T-helper 17 cell (primary cell): Measurements from ENCODE around the gene STX16. TPM values are rescaled to one million over a fixed set of nuclear protein-coding genes. Genes with fewer than 3 reads are reported as not detected.
"Not testable (repeated sequence)": the region's sequence is repeated elsewhere in the genome, so short reads cannot be mapped to it uniquely, and the experiment has no call there.

Experiments
- ATAC-seq: fragments of 150-1000 bp; cut with Tn5 transposase; 2 replicates; pipeline ENCODE4 v1.10.0; 2021; ENCODE audit warnings: mild to moderate bottlenecking, moderate library complexity
- DNase-seq, 3 donors: peaks; one replicate each; pipeline versions ENCODE4 v3.0.0 to v3.0.0-alpha.2; 2020 to 2021
- H3K9me3 ChIP-seq: one replicate; pipeline ENCODE4 v1.7.0; 2013; ENCODE audit warnings: low read length, mild to moderate bottlenecking; ENCODE audit not compliant: control insufficient read depth, poor library complexity, severe bottlenecking
- H3K27ac Mint-ChIP-seq: one replicate; pipeline ENCODE4 v1.8.0; 2022; ENCODE audit warnings: mild to moderate bottlenecking, moderate library complexity, mixed read lengths
- H3K27me3 Mint-ChIP-seq: one replicate; pipeline ENCODE4 v1.8.0; 2022; ENCODE audit warnings: mixed read lengths
- H3K36me3 Mint-ChIP-seq: one replicate; pipeline ENCODE4 v1.8.0; 2022; ENCODE audit warnings: low read depth, mixed read lengths
- H3K4me1 Mint-ChIP-seq: one replicate; pipeline ENCODE4 v1.8.0; 2022; ENCODE audit warnings: mild to moderate bottlenecking, mixed read lengths
- H3K4me3 Mint-ChIP-seq: one replicate; pipeline ENCODE4 v1.8.0; 2022; ENCODE audit warnings: mild to moderate bottlenecking, moderate library complexity, mixed read lengths
- total RNA-seq, 4 donors: library from RNA in 2 of 4; stranded (reverse) in 2 of 4; gene quantifications; one replicate each; pipeline ENCODE4 v1.2.3 and lab custom pipeline; 2022 to 2026

STX16 gene
- total RNA-seq, 2 donors from 2014 or later = 161 to 167 TPM

DNA sequence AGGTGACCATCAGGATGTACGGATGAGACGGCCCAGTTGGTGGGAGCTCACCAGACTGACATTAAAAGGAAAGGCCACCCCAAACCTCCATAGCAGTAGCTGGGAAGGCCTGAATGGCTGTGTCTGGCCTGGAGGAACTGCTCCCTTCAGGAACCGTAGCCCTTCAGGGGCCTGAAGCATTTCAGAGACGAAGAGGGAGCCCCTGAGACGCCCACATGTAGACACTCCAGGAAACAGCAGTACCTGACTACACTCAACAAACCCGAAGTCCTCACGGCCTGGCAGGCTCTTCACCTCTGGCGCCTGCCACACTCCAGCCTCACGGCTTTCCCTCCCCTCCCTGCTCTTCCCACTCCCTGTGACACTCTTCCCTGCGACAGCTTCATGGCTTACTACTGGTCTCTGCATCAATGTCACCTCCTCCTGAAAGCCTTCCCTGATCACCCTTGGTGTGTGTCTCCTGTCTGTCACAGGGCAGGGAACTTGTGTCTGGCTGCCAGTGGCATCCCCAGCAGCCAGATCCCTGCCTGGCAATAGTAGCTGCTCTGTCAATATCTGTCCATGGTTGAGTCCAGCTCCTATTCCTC lies 14.6 kb upstream of the STX16 start:
- no peak overlapping the region for H3K27ac Mint-ChIP-seq
- H3K4me3 Mint-ChIP-seq = no peak overlapping the region
- H3K27me3 Mint-ChIP-seq = peaks cover 35% of the 10 kb centered on the region
- H3K4me1 Mint-ChIP-seq = peaks cover 9% of the 10 kb centered on the region
- no peak for ATAC-seq
- H3K36me3 Mint-ChIP-seq = peaks cover 3% of the 10 kb centered on the region
- no peak for DNase-seq
- no peaks in the 10 kb centered on the region for H3K9me3 ChIP-seq

DNA sequence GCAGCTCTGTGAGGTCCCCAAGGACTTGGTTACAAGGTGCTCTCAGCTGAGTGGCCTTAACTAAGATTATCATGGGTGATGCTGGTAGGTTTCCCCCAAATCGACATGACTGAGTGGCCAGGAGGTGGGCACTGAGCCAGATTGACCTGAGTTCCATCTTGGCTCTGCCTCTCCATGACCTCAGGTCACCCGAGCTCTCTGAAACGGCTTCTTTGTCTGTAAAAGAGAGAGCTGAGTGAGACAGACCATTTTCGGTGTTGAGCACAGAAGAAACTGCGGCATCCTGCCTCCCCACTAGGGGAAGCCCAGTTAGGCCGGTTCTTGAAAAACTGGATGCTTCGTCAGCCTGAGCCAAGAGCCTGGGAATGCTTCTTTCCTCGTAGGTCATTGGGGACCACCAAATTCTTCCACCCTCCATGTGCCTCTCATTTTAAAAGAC lies 14.1 kb upstream of the STX16 start:
- no peak for DNase-seq
- H3K9me3 ChIP-seq = no peaks in the 10 kb centered on the region
- Mint-ChIP-seq H3K27ac (no peak overlapping the region), H3K27me3 (peaks cover 40% of the 10 kb centered on the region), H3K36me3 (peaks cover 3% of the 10 kb centered on the region), H3K4me3 (no peak overlapping the region), H3K4me1 (peaks cover 9% of the 10 kb centered on the region)
- no peak for ATAC-seq

DNA sequence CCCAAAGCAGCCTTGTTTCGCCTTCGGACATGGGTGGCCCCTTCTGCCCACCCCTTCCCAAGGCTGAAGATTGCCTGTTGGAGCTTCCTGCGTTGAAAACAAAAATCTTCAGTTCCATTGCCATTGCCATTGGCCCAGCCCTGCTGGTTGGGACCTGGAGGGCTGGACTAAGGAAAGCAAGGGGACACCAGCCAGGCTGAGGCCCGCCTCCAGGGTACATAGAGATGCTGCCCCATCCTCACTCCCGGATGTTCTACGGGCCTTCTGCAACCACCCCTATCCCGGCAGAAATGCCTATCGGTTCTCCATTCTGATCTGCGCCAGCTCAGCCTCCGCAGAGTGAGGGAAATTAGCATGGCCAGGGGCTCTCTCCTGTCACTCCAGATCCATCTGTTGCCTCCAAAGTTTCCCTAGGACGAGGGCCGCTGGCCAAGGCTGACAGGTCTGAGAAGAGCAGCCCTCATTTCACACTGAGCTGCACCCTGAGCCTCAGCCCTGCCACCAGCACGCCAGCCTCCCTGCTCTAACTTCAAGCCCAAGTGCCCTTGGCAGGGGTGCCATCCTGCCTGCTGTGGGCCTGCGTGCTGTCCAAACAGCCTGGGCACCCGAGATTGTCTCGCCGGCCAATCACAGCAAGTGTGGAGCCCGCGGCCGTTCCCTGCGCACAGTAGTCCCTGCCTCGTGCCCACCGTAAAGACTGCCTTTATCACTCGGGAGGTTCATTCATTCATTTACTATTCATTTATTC lies 13.4 kb upstream of the STX16 start:
- Mint-ChIP-seq H3K27me3 (peaks cover 47% of the 10 kb centered on the region), H3K4me1 (peaks cover 11% of the 10 kb centered on the region), H3K36me3 (peaks cover 6% of the 10 kb centered on the region), H3K4me3 (no peak overlapping the region), H3K27ac (peak overlapping the region; percentile 34)
- no peak for DNase-seq
- ATAC-seq = no peak
- H3K9me3 ChIP-seq = no peaks in the 10 kb centered on the region

DNA sequence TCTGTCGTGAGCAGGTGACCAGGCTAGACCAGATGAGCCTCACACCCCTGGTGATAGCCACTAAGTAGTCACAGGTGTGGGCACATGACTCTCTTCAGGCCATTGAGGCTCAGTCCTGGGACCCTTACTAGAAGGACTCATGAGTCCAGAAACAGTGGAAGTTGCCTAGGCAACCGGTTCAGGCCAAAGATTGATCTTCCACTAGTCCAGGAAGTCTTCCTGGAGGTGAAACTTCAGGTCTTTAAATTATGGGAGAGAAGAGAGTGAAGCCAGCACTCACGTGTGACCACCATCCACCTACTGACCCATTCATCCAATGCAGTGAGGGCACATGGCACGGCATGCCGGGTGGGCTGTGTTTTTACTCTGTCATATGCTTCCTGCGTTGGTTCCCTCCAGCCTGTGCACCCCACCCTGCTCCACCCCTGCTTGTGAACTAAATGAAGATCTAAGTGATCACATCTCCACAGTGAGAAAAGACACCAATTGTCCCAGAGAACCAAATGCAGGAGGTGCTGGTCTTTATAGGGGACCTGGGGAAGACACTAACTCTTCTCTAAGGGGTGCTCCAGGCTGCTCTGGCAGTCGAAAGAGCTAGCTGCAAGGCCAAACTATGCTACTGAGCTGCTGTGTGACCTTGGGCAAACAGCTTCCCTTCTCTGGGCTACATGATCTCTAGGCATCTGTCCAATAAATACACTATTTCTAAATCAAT lies 12.5 kb upstream of the STX16 start:
- Mint-ChIP-seq H3K4me3 (no peak overlapping the region), H3K27ac (no peak overlapping the region), H3K36me3 (peaks cover 6% of the 10 kb centered on the region), H3K4me1 (peaks cover 11% of the 10 kb centered on the region), H3K27me3 (peaks cover 53% of the 10 kb centered on the region)
- H3K9me3 ChIP-seq = no peaks in the 10 kb centered on the region
- ATAC-seq = no peak
- DNase-seq = no peak

DNA sequence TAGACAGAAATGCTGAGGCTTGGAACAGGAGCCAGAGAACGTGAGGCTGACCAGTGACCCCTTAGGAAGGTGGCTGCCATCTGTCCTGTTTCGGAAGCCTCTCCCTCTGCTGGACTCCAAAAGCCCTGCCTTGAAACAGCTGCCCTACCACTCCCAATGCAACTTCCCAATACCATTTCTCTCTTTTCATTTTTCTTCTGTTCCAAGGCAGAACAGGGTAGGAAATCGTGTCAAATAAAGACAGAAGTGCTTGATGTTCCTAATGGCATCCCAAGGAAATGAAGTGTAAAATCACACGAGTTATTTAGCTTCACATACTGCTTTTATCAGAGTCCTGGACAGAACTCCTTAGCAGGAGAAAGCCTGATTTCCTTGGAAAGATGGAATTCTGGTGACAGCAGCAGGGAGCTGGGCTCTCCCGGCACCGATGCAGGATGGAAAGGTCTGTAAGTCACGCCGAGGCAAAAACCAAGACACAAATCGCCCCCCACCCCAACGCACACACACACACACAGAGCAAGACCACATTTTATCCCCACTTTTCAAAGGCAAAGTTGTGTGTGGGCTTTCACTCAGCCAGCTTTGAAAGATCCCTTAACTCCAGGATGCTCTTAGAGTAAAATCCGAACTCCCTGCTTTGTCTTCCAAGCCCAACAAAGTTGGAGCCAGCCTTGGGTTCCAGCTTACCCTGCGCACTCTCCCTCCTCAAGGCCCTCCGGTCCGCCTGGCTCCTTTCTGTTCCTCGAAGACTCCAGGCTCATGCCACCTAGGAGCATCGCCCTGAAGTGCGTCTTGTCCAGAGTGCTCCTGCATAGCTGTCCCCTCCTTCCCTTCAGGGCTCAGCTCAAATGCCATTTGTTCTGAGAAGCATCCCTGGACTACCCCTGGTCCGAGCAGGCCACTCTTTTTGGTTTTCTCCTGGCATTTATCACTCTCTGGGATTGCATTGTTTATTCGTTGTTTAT lies 11.6 kb upstream of the STX16 start:
- no peak overlapping the region for H3K27ac Mint-ChIP-seq
- ATAC-seq (no peak), DNase-seq (no peak)
- H3K36me3 Mint-ChIP-seq = peaks cover 6% of the 10 kb centered on the region
- peaks cover 53% of the 10 kb centered on the region for H3K27me3 Mint-ChIP-seq
- H3K4me3 Mint-ChIP-seq = no peak overlapping the region
- peaks cover 11% of the 10 kb centered on the region for H3K4me1 Mint-ChIP-seq
- H3K9me3 ChIP-seq = no peaks in the 10 kb centered on the region

DNA sequence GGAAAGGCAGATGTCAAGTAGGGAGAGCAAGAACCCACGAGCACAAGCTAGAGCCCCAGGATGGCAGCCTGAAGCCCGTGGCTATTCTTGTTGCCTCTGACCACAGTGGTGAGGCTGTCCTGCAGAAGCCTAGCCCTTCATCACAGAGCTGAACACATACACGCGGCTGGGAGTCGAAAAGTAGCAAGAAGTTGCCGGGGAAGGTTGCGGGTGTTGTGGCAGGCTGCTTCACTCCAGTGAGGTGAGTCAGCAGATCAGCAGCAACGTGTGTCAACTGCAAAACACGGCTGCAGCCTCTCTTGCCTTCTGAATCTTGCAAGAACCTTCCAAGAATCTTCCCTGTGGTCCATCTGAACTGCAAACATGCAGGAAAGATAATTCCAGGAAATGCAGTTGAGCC lies 10.6 kb upstream of the STX16 start:
- peaks cover 53% of the 10 kb centered on the region for H3K27me3 Mint-ChIP-seq
- peaks cover 6% of the 10 kb centered on the region for H3K36me3 Mint-ChIP-seq
- ATAC-seq (no peak), DNase-seq (no peak)
- H3K4me1 Mint-ChIP-seq = peaks cover 8% of the 10 kb centered on the region
- no peaks in the 10 kb centered on the region for H3K9me3 ChIP-seq
- no peak overlapping the region for H3K4me3 Mint-ChIP-seq
- H3K27ac Mint-ChIP-seq = no peak overlapping the region

DNA sequence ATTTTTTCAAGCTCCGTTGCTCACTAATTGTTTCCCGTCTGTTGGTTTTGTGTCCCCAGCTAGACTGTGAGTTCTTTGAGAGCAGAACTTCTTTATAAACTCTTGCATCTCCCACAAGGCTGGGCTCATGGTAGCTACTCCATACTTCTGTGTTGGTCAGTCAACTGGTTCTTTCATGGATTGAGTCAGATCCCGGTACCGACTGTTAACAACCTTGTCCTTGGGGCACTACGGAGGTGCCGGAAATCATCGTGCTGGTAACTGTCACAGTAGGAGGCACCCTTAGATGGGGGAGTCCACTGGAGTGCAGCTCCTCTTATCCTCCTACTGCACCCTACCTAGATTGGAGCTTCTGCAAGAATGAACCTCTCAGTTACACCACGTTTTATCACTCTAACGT lies 8.6 kb upstream of the STX16 start:
- Mint-ChIP-seq H3K4me3 (no peak overlapping the region), H3K36me3 (peaks cover 6% of the 10 kb centered on the region)

DNA sequence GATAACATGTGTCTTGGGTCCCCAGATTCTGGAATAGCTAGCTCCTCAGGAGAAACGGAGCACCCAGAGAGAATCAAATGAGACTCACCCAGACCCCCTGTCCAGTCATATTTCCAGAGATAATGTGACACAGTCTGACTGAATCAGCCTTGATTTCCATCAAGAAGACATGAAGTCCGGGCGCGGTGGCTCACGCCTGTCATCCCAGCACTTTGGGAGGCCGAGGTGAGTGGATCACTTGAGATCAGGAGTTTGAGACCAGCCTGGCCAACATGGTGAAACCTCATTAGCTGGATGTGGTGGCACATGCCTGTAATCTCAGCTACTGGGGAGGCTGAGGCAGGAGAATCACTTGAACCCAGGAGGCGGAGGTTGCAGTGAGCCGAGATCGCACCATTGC lies 8.2 kb upstream of the STX16 start:
- H3K4me3 Mint-ChIP-seq, H3K4me1 Mint-ChIP-seq, H3K36me3 Mint-ChIP-seq, H3K27ac Mint-ChIP-seq, H3K9me3 ChIP-seq, DNase-seq, ATAC-seq: not testable (repeated sequence)
- peaks cover 50% of the 10 kb centered on the region for H3K27me3 Mint-ChIP-seq

More for the DNA sequence above, 8.6 kb upstream of the STX16 start:
- no peak overlapping the region for H3K27ac Mint-ChIP-seq
- H3K27me3 Mint-ChIP-seq = peaks cover 53% of the 10 kb centered on the region
- H3K9me3 ChIP-seq = no peaks in the 10 kb centered on the region
- DNase-seq = no peak
- ATAC-seq = no peak
- peaks cover 5% of the 10 kb centered on the region for H3K4me1 Mint-ChIP-seq

DNA sequence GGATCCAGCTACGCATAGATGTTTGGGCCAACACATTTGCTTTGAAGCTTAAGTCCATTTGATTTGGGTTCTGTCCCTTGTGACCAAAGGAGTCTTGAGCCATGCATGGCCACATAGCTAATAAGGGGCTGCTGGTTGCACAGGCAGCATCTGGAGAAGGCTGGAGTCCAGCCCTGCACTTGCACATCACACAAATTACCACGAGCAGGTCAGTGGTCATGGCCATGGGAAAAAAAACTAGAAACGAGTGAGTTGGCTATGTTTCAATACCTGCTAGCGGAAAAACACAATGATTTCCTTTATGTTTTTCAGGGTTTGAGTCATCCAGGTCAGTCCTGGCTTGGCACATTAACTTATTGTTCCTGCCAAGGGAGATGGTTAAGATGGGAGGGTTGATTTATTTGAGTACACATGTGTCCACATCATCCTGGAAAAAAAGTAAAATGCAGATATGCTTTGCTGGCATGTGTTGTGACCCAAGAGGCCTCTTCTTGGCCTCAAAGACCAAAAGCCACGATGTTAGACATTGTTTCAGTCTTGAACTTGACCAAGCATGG lies 5.6 kb upstream of the STX16 start:
- Mint-ChIP-seq H3K27me3 (peaks cover 27% of the 10 kb centered on the region), H3K4me1 (peaks cover 10% of the 10 kb centered on the region), H3K36me3 (peaks cover 6% of the 10 kb centered on the region), H3K4me3 (no peak overlapping the region), H3K27ac (no peak overlapping the region)
- no peaks in the 10 kb centered on the region for H3K9me3 ChIP-seq
- DNase-seq (no peak), ATAC-seq (no peak)

DNA sequence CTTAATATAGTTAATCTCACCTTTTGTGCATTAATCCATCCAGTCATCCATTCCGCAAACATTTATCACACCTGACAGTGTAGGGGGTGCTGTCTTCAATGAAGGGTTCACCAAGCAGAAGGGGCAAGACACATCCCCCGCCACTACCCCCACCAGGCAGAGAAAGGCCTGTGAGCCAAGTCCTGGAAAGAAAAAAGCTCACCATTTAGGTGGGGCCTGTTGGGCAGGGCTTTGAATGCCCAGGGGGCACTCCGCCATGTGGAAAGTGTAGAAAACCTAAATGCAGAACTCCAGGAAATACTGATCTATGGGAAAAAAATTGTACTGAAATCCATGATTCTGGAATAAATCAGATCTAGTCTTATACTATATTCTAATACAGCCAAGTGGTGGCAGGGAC lies 4.8 kb upstream of the STX16 start:
- H3K27ac Mint-ChIP-seq = no peak overlapping the region

DNA sequence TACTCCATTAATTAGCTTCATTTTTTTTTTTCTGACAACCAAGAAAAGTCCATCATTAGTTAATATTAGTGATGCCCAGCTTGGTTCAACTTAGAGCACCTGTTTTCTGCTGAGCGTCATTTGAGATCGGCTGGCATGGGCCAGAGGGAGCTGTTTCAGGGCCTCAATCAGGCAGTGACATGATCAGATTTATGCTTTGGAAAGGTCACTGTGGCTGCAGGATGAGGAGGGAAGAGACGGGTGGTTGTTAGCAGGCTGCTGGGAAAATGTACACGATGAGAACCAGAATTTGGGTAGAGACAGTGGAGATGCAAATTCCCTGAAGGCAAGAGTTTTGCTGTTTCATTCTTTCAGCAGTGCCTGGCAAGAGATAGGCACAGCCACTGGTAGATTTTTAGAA lies 4.4 kb upstream of the STX16 start:
- H3K36me3 Mint-ChIP-seq = peaks cover 7% of the 10 kb centered on the region
- H3K27me3 Mint-ChIP-seq = peaks cover 16% of the 10 kb centered on the region
- peaks cover 17% of the 10 kb centered on the region for H3K4me1 Mint-ChIP-seq

More for the DNA sequence above, 4.8 kb upstream of the STX16 start:
- no peaks in the 10 kb centered on the region for H3K9me3 ChIP-seq
- Mint-ChIP-seq H3K4me3 (no peak overlapping the region), H3K27me3 (peaks cover 20% of the 10 kb centered on the region), H3K4me1 (peaks cover 13% of the 10 kb centered on the region), H3K36me3 (peaks cover 7% of the 10 kb centered on the region)
- no peak for DNase-seq
- ATAC-seq = no peak

DNA sequence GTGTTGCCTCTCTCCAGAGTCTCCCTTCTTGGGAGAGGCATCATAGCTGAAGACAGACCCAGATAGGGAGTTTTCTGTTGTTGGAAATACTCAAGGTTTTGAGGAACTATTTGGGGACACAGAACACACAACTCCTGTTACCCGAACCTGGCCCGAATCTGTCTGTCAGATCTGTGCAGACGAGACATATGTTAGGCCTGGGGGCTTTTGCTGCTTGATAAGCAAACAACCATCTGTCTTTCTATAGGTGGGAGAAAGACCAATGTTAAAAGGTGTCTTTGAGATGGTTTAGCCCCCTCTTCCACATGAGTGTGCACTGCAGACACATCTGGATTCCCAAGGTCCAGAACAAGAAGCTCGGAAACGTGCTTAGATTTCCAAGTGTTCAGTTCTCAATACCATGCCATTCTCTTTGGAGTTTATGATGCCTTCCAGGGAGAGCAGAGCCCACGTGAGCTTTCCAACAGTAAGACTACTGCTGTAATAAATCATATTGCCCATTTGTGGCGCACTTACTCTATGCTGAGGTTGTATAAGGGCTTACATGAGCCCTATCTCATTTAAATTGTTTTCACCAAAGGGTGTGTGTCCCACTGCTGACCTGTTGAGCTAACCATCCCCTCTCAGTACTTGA lies 3.8 kb upstream of the STX16 start:
- ATAC-seq (no peak), DNase-seq (no peak)
- peaks cover 5% of the 10 kb centered on the region for H3K36me3 Mint-ChIP-seq
- H3K27me3 Mint-ChIP-seq = peaks cover 10% of the 10 kb centered on the region
- H3K4me3 Mint-ChIP-seq = no peak overlapping the region
- H3K27ac Mint-ChIP-seq = no peak overlapping the region
- H3K4me1 Mint-ChIP-seq = peaks cover 16% of the 10 kb centered on the region
- H3K9me3 ChIP-seq = no peaks in the 10 kb centered on the region

More for the DNA sequence above, 4.4 kb upstream of the STX16 start:
- H3K9me3 ChIP-seq = no peaks in the 10 kb centered on the region
- DNase-seq (no peak), ATAC-seq (no peak)
- Mint-ChIP-seq H3K27ac (no peak overlapping the region), H3K4me3 (no peak overlapping the region)
